ENCODE results near the gene RHPN2. TPM values are rescaled to one million over a fixed set of nuclear protein-coding genes. Genes with fewer than 3 reads are reported as not detected.

Gene RHPN2
- total RNA-seq, 1 experiment from 2014 or later: 32.8 TPM

DNA sequence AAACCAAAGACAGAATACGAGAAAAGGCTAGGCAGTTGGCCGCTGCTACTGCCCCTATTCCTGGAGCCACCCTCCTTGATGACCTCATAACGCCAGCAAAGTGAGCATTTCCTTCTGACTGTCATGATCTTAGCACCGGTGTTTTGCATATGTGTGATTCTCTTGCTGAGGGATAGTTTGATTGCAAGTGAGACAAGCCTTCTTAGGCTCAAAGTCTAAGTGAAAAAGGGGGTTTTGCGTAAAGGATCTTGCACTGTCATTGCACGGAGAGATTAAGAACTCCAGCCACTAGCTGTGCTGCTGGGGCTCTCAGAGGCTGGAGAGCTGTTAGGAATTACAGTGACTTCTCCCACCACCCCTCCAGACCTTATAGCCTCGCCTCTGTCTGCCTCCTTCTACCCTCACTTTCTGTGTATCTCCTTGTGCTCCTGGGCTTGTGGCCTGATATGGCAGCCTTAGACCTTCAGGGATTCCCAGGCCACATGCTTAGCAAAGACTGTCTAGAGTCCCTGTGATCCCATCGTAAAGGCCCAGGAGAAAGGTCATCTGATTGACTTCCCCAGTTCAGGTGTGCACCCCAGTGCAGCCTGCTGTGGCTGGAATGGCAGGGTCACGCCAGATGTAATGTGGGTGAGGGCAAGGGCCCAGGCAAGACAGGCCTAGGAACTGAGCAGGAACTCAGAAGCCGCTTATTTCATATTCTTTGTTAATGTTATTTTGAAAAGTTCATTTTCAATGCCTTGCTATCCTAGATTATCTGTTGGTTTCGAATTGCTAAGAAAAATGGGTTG lies 28.9 kb upstream of the RHPN2 start:
- no peak overlapping the region for H3K9ac ChIP-seq (ENCODE audit: low read length)
- POLR2A ChIA-PET (ENCODE audit: unreplicated experiment): no interaction called here
- TF ChIP-seq EZH2phosphoT487 (IDR thresholded peaks at IDR 0.05; ENCODE audit: borderline replicate concordance, low read length) (no peak), EZH2 (IDR thresholded peaks at IDR 0.05; ENCODE audit: low read length, unreplicated experiment) (no peak)
- TF ChIP-seq, protein P1, sequence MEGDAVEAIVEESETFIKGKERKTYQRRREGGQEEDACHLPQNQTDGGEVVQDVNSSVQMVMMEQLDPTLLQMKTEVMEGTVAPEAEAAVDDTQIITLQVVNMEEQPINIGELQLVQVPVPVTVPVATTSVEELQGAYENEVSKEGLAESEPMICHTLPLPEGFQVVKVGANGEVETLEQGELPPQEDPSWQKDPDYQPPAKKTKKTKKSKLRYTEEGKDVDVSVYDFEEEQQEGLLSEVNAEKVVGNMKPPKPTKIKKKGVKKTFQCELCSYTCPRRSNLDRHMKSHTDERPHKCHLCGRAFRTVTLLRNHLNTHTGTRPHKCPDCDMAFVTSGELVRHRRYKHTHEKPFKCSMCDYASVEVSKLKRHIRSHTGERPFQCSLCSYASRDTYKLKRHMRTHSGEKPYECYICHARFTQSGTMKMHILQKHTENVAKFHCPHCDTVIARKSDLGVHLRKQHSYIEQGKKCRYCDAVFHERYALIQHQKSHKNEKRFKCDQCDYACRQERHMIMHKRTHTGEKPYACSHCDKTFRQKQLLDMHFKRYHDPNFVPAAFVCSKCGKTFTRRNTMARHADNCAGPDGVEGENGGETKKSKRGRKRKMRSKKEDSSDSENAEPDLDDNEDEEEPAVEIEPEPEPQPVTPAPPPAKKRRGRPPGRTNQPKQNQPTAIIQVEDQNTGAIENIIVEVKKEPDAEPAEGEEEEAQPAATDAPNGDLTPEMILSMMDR (conservative IDR thresholded peaks at IDR 0.05; ENCODE audit: low read depth, low read length): no peak
- no peak overlapping the region for H3K4me3 ChIP-seq (ENCODE audit: low read length)
- no peaks in the 10 kb centered on the region for H3K27me3 ChIP-seq (ENCODE audit: low read length)
- intact Hi-C loops (cut with micrococcal nuclease): no loop called here
- H3F3A ChIP-seq (ENCODE audit: low read length, unreplicated experiment): no peaks in the 10 kb centered on the region
- no peak for ATAC-seq
- no peak overlapping the region for H3K4me2 ChIP-seq (ENCODE audit: low read length)
- no peaks in the 10 kb centered on the region for H3K9me2 ChIP-seq (replicated peaks; ENCODE audit: low read length)
- no peaks in the 10 kb centered on the region for H4K20me1 ChIP-seq (ENCODE audit: low read length)
- no peak overlapping the region for H3K27ac ChIP-seq (ENCODE audit: low read length)
- H2AFZ ChIP-seq (ENCODE audit: low read length): no peak overlapping the region
- H3K4me1 ChIP-seq (ENCODE audit: insufficient read depth, low read length): peaks cover 15% of the 10 kb centered on the region
- H3K9me3 ChIP-seq (ENCODE audit: low read length): no peaks in the 10 kb centered on the region
- DNase-seq: no peak
- CTCF ChIA-PET: no interaction called here
- no peaks in the 10 kb centered on the region for H3K79me2 ChIP-seq (ENCODE audit: low read length)
- H3K36me3 ChIP-seq (ENCODE audit: low read depth, low read length): peaks cover 7% of the 10 kb centered on the region; the same call in 1 of the 2 replicates
- no TSS peak for BruUV-seq (replicated peaks)

DNA sequence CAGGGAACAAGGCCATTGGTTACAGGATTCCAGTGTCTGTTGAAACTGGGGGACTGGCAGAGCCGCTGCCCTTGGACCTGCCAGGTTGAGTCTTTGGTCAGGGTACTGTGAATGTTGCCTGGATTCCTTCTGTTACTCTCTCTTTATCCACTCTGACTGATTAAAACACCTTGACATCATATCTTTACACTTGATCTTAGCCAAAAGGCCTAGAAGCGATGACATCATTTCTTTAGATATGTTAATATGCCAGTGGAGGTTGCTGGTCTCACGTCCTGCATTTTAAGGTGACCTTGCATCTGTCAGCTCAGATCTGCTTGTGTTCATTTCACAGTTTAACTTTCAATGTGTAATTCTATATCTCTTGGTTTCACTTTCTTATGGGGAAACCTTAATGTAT lies 25.5 kb upstream of the RHPN2 start:
- TF ChIP-seq EZH2phosphoT487 (IDR thresholded peaks at IDR 0.05; ENCODE audit: borderline replicate concordance, low read length): no peak
- TF ChIP-seq, protein P1 (conservative IDR thresholded peaks at IDR 0.05; ENCODE audit: low read depth, low read length): no peak
- TF ChIP-seq EZH2 (IDR thresholded peaks at IDR 0.05; ENCODE audit: low read length, unreplicated experiment): no peak
- Histone ChIP-seq H3F3A (ENCODE audit: low read length, unreplicated experiment) (no peaks in the 10 kb centered on the region), H3K79me2 (ENCODE audit: low read length) (no peaks in the 10 kb centered on the region), H3K27ac (ENCODE audit: low read length) (no peak overlapping the region), H3K27me3 (ENCODE audit: low read length) (no peaks in the 10 kb centered on the region), H4K20me1 (ENCODE audit: low read length) (no peaks in the 10 kb centered on the region), H3K9me3 (ENCODE audit: low read length) (no peaks in the 10 kb centered on the region), H3K4me1 (ENCODE audit: insufficient read depth, low read length) (no peaks in the 10 kb centered on the region), H3K4me2 (ENCODE audit: low read length) (no peak overlapping the region), H3K9ac (ENCODE audit: low read length) (no peak overlapping the region), H3K4me3 (ENCODE audit: low read length) (no peak overlapping the region), H2AFZ (ENCODE audit: low read length) (no peak overlapping the region), H3K9me2 (replicated peaks; ENCODE audit: low read length) (no peaks in the 10 kb centered on the region), H3K36me3 (ENCODE audit: low read depth, low read length) (no peaks in the 10 kb centered on the region; the same call in 1 of the 2 replicates)
- POLR2A ChIA-PET (ENCODE audit: unreplicated experiment): no interaction called here
- ATAC-seq: no peak
- BruUV-seq (replicated peaks): no TSS peak
- DNase-seq: no peak
- intact Hi-C loops (cut with micrococcal nuclease): no loop called here
- CTCF ChIA-PET: no interaction called here

DNA sequence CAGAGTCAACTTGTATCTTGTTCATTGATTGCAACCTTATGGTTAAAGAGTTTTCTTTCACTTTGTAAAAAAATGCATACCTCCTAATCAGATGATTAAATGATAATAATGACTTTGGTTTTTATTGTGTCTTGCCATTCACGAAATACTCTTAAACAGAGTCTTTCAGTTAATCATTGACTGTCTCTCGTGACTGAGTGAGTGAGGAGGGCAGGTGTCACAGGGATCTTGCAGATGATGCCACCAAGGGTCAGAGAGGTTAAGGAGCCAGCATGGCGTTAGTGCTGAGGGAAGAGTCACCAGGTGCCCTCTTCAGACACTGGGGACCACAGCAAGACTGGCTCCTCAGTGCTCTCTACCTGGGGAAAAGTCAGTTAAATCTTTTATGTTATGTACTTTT lies 24.3 kb upstream of the RHPN2 start:
- H3K27me3 ChIP-seq (ENCODE audit: low read length): no peaks in the 10 kb centered on the region
- ChIA-PET CTCF (no interaction called here), POLR2A (ENCODE audit: unreplicated experiment) (no interaction called here)
- no peaks in the 10 kb centered on the region; the same call in 1 of the 2 replicates for H3K36me3 ChIP-seq (ENCODE audit: low read depth, low read length)
- no peaks in the 10 kb centered on the region for H3K9me3 ChIP-seq (ENCODE audit: low read length)
- no peaks in the 10 kb centered on the region for H3K9me2 ChIP-seq (replicated peaks; ENCODE audit: low read length)
- no peaks in the 10 kb centered on the region for H3K4me1 ChIP-seq (ENCODE audit: insufficient read depth, low read length)
- intact Hi-C loops (cut with micrococcal nuclease): no loop called here
- no peaks in the 10 kb centered on the region for H4K20me1 ChIP-seq (ENCODE audit: low read length)
- BruUV-seq (replicated peaks): no TSS peak
- no peaks in the 10 kb centered on the region for H3K79me2 ChIP-seq (ENCODE audit: low read length)
- no peak overlapping the region for H3K4me2 ChIP-seq (ENCODE audit: low read length)
- H3K4me3 ChIP-seq (ENCODE audit: low read length): no peak overlapping the region
- no peak overlapping the region for H2AFZ ChIP-seq (ENCODE audit: low read length)
- no peak overlapping the region for H3K27ac ChIP-seq (ENCODE audit: low read length)
- no peak overlapping the region for H3K9ac ChIP-seq (ENCODE audit: low read length)
- ATAC-seq (no peak), DNase-seq (no peak)
- TF ChIP-seq, protein P1 (conservative IDR thresholded peaks at IDR 0.05; ENCODE audit: low read depth, low read length): no peak
- TF ChIP-seq EZH2phosphoT487 (IDR thresholded peaks at IDR 0.05; ENCODE audit: borderline replicate concordance, low read length): no peak
- TF ChIP-seq EZH2 (IDR thresholded peaks at IDR 0.05; ENCODE audit: low read length, unreplicated experiment): no peak
- H3F3A ChIP-seq (ENCODE audit: low read length, unreplicated experiment): no peaks in the 10 kb centered on the region
